Measurements from ENCODE around the gene HES1. TPM values are rescaled to one million over a fixed set of nuclear protein-coding genes. Genes with fewer than 3 reads are reported as not detected.

The HES1 gene
- total RNA-seq, 8 experiments from 2014 or later = 12.4 to 83.5 (median 18.1) TPM

- WGBS, 10 experiments = 35 to 100% (median 56%) methylated on average over 1 to 2 of the region's 2 CpGs; no CpG with 5 or more reads in 2 of the 10 experiments
- peaks cover 34 to 42% of the 10 kb centered on the region in 2 donors for H3K4me1 ChIP-seq (replicated peaks in 1 of 2)
- no peak overlapping the region for H3K27ac ChIP-seq
- no peak overlapping the region for H3K4me3 ChIP-seq
- ATAC-seq (replicated peaks in 6 of 8) = no peak
- in situ Hi-C loops (cut with MboI; ENCODE audit: low pct_unique_long_range_greater_than_20kb in 2 of 9, low sequenced_read_pairs in 9 of 9, unreplicated experiment in 9 of 9) = loop anchor here in 1 of 9 experiments (25.0 kb wide), 1 partner anchor 117 kb away; no protein-coding TSS in a partner anchor
These were observed 34.8 kb downstream of the HES1 start for GRCh38 chr3:194170793-194171192.

- no peak overlapping the region for H3K27ac ChIP-seq
- H3K4me1 ChIP-seq (replicated peaks in 1 of 2) = peaks cover 11 to 18% of the 10 kb centered on the region in 2 donors
- ATAC-seq (replicated peaks in 6 of 8) = no peak
- in situ Hi-C loops (cut with MboI; ENCODE audit: low pct_unique_long_range_greater_than_20kb in 2 of 9, low sequenced_read_pairs in 9 of 9, unreplicated experiment in 9 of 9) = loop anchor here in 1 of 9 experiments (25.0 kb wide), 1 partner anchor 113 kb away; no protein-coding TSS in a partner anchor
- WGBS, 10 experiments = 68 to 100% (median 91%) methylated on average over 1 to 4 of the region's 4 CpGs; no CpG with 5 or more reads in 3 of the 10 experiments
- H3K4me3 ChIP-seq = no peak overlapping the region
These were observed 38.5 kb downstream of the HES1 start for GRCh38 chr3:194174406-194174805.

GRCh38 chr3:194174980-194175379, 39.0 kb downstream of the HES1 start:
- 80 to 100% (median 92%) methylated on average over 1 to 6 of the region's 6 CpGs; no CpG with 5 or more reads in 4 of the 10 experiments for WGBS, 10 experiments
- Histone ChIP-seq H3K27ac (no peak overlapping the region), H3K4me1 (replicated peaks in 1 of 2) (peaks cover 5 to 12% of the 10 kb centered on the region in 2 donors), H3K4me3 (no peak overlapping the region)
- no peak for ATAC-seq (replicated peaks in 6 of 8)
- in situ Hi-C loops (cut with MboI; ENCODE audit: low pct_unique_long_range_greater_than_20kb in 2 of 9, low sequenced_read_pairs in 9 of 9, unreplicated experiment in 9 of 9) = loop anchor here in 1 of 9 experiments (25.0 kb wide), 1 partner anchor 112 kb away; no protein-coding TSS in a partner anchor

- H3K4me1 ChIP-seq (replicated peaks in 1 of 2) = peaks cover 3 to 10% of the 10 kb centered on the region in 2 donors
- 22 to 75% (median 38%) methylated on average over 4 to 18 of the region's 18 CpGs for WGBS, 10 experiments
- in situ Hi-C loops (cut with MboI; ENCODE audit: low pct_unique_long_range_greater_than_20kb in 2 of 9, low sequenced_read_pairs in 9 of 9, unreplicated experiment in 9 of 9) = no loop called here
- no peak for ATAC-seq (replicated peaks in 6 of 8)
- no peak overlapping the region for H3K27ac ChIP-seq
- no peak overlapping the region for H3K4me3 ChIP-seq
These were observed 40.5 kb downstream of the HES1 start for GRCh38 chr3:194176274-194176991.

GRCh38 chr3:194177141-194177540, 41.2 kb downstream of the HES1 start:
- 33 to 91% (median 80%) methylated on average over 1 to 5 of the region's 5 CpGs; no CpG with 5 or more reads in 2 of the 10 experiments for whole genome bisulfite sequencing, 10 experiments
- no peak for ATAC-seq (replicated peaks in 6 of 8)
- in situ Hi-C loops (cut with MboI; ENCODE audit: low pct_unique_long_range_greater_than_20kb in 2 of 9, low sequenced_read_pairs in 9 of 9, unreplicated experiment in 9 of 9) = no loop called here
- H3K27ac ChIP-seq = no peak overlapping the region
- peaks cover 3 to 10% of the 10 kb centered on the region in 2 donors for H3K4me1 ChIP-seq (replicated peaks in 1 of 2)
- no peak overlapping the region for H3K4me3 ChIP-seq

- H3K4me1 ChIP-seq (replicated peaks in 1 of 2) = peaks cover 3 to 10% of the 10 kb centered on the region in 2 donors
- in situ Hi-C loops (cut with MboI; ENCODE audit: low pct_unique_long_range_greater_than_20kb in 2 of 9, low sequenced_read_pairs in 9 of 9, unreplicated experiment in 9 of 9) = no loop called here
- ATAC-seq (replicated peaks in 6 of 8) = no peak
- WGBS, 10 experiments = 50 to 100% (median 78%) methylated on average over 1 to 4 of the region's 4 CpGs; no CpG with 5 or more reads in 2 of the 10 experiments
- no peak overlapping the region for H3K27ac ChIP-seq
- no peak overlapping the region for H3K4me3 ChIP-seq
These were observed 42.2 kb downstream of the HES1 start for GRCh38 chr3:194178128-194178527.

- WGBS, 10 experiments = 27 to 100% (median 94%) methylated on average over 1 to 6 of the region's 6 CpGs; no CpG with 5 or more reads in 1 of the 10 experiments
- Histone ChIP-seq H3K4me3 (no peak overlapping the region), H3K27ac (no peak overlapping the region), H3K4me1 (replicated peaks in 1 of 2) (peaks cover 4 to 11% of the 10 kb centered on the region in 2 donors)
- no peak for ATAC-seq (replicated peaks in 6 of 8)
- in situ Hi-C loops (cut with MboI; ENCODE audit: low pct_unique_long_range_greater_than_20kb in 2 of 9, low sequenced_read_pairs in 9 of 9, unreplicated experiment in 9 of 9) = no loop called here
These were observed 42.7 kb downstream of the HES1 start for GRCh38 chr3:194178669-194179068.

- no peak overlapping the region for H3K4me3 ChIP-seq
- ATAC-seq (replicated peaks in 6 of 8) = peak in 3 of 8 experiments; percentile 86 to 95 (median 92)
- no peak overlapping the region for H3K27ac ChIP-seq
- peaks cover 14 to 25% of the 10 kb centered on the region in 2 donors for H3K4me1 ChIP-seq (replicated peaks in 1 of 2)
- WGBS, 10 experiments = 24 to 100% (median 92%) methylated on average over 1 to 4 of the region's 5 CpGs; no CpG with 5 or more reads in 1 of the 10 experiments
- in situ Hi-C loops (cut with MboI; ENCODE audit: low pct_unique_long_range_greater_than_20kb in 2 of 9, low sequenced_read_pairs in 9 of 9, unreplicated experiment in 9 of 9) = no loop called here
These were observed 44.6 kb downstream of the HES1 start for GRCh38 chr3:194180570-194180969.

- in situ Hi-C loops (cut with MboI; ENCODE audit: low pct_unique_long_range_greater_than_20kb in 2 of 9, low sequenced_read_pairs in 9 of 9, unreplicated experiment in 9 of 9) = no loop called here
- peak in 2 of 8 experiments; percentile 32 to 59 for ATAC-seq (replicated peaks in 6 of 8)
These were observed 45.9 kb downstream of the HES1 start for GRCh38 chr3:194181612-194182529.

GRCh38 chr3:194183271-194183670, 47.3 kb downstream of the HES1 start:
- in situ Hi-C loops (cut with MboI; ENCODE audit: low pct_unique_long_range_greater_than_20kb in 2 of 9, low sequenced_read_pairs in 9 of 9, unreplicated experiment in 9 of 9) = no loop called here
- Histone ChIP-seq H3K4me3 (no peak overlapping the region), H3K4me1 (replicated peaks in 1 of 2) (peaks cover 11 to 15% of the 10 kb centered on the region in 2 donors), H3K27ac (no peak overlapping the region)
- ATAC-seq (replicated peaks in 6 of 8) = no peak
- 37 to 94% (median 82%) methylated on average over 1 to 4 of the region's 4 CpGs; no CpG with 5 or more reads in 4 of the 10 experiments for WGBS, 10 experiments

More at GRCh38 chr3:194181612-194182529, 45.9 kb downstream of the HES1 start:
- Histone ChIP-seq H3K4me1 (replicated peaks in 1 of 2) (peaks cover 11 to 17% of the 10 kb centered on the region in 2 donors), H3K4me3 (no peak overlapping the region), H3K27ac (no peak overlapping the region)
- WGBS, 10 experiments = 31 to 100% (median 84%) methylated on average over 1 to 10 of the region's 11 CpGs

- Histone ChIP-seq H3K4me3 (no peak overlapping the region), H3K27ac (no peak overlapping the region), H3K4me1 (replicated peaks in 1 of 2) (peaks cover 11 to 15% of the 10 kb centered on the region in 2 donors)
- peak in 2 of 8 experiments; percentile 46 to 76 for ATAC-seq (replicated peaks in 6 of 8)
- WGBS, 10 experiments = 0 to 60% (median 36%) methylated on average over 1 to 4 of the region's 4 CpGs; no CpG with 5 or more reads in 2 of the 10 experiments
- in situ Hi-C loops (cut with MboI; ENCODE audit: low pct_unique_long_range_greater_than_20kb in 2 of 9, low sequenced_read_pairs in 9 of 9, unreplicated experiment in 9 of 9) = no loop called here
These were observed 48.4 kb downstream of the HES1 start for GRCh38 chr3:194184265-194184751.

GRCh38 chr3:194184801-194185200, 48.9 kb downstream of the HES1 start:
- Histone ChIP-seq H3K27ac (no peak overlapping the region), H3K4me1 (replicated peaks in 1 of 2) (peaks cover 11 to 15% of the 10 kb centered on the region in 2 donors), H3K4me3 (no peak overlapping the region)
- WGBS, 10 experiments = 38 to 100% (median 71%) methylated on average over 1 of the region's 1 CpG; no CpG with 5 or more reads in 3 of the 10 experiments
- no peak for ATAC-seq (replicated peaks in 6 of 8)
- in situ Hi-C loops (cut with MboI; ENCODE audit: low pct_unique_long_range_greater_than_20kb in 2 of 9, low sequenced_read_pairs in 9 of 9, unreplicated experiment in 9 of 9) = no loop called here

All from motor neuron (in vitro differentiated cells).